ENCODE measurements around the gene TMEM203.

DNA sequence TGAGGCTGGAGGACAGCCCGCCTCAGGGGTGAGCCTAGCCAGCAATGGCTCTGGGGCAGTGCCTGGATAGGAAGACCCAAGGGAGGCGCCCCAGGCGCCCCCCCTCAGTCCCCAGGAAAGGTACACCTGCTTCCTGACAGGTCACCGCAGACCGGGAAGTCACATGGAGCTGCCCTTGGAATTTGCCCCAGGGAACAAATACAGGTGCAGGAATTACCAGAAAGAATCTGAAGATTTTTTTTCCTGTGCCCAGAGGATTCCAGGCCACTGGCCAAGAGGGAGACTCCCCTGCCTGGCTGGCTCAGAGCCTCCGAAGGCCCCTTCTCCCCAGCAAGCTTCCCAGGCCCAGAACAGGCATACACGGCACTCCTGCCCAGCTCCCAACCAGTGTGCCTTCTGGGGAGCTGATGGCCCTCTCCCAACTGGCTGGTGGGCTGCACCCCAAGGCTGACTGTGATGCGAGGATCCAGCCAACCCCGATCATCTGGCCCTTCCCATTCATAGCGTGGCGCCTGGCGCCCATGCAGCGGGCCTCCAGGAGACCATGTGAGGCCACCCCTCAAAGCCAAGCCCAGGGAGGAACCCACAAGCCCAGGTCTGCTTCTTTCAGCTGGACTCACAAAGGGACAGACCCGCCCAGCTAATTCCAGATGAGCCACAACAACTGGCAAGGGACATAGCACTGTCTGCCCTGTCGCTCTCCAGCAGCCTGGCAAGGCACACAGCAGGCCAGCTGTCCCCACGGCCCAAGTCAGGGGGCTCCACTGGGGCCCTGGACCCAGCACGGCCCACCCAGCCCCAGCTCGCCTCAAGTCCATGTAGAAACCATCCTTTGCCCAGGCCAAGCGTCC is 7.2 kb downstream of the TMEM203 start:
- TF ChIP-seq POLR2A (IDR thresholded peaks at IDR 0.05; ENCODE audit: extremely low read depth, insufficient read length), result no peak
- TF ChIP-seq, protein P1, sequence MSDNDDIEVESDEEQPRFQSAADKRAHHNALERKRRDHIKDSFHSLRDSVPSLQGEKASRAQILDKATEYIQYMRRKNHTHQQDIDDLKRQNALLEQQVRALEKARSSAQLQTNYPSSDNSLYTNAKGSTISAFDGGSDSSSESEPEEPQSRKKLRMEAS (IDR thresholded peaks at IDR 0.05; ENCODE audit: low read depth, low read length), result no peak
- TF ChIP-seq, protein P2, sequence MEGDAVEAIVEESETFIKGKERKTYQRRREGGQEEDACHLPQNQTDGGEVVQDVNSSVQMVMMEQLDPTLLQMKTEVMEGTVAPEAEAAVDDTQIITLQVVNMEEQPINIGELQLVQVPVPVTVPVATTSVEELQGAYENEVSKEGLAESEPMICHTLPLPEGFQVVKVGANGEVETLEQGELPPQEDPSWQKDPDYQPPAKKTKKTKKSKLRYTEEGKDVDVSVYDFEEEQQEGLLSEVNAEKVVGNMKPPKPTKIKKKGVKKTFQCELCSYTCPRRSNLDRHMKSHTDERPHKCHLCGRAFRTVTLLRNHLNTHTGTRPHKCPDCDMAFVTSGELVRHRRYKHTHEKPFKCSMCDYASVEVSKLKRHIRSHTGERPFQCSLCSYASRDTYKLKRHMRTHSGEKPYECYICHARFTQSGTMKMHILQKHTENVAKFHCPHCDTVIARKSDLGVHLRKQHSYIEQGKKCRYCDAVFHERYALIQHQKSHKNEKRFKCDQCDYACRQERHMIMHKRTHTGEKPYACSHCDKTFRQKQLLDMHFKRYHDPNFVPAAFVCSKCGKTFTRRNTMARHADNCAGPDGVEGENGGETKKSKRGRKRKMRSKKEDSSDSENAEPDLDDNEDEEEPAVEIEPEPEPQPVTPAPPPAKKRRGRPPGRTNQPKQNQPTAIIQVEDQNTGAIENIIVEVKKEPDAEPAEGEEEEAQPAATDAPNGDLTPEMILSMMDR (IDR thresholded peaks at IDR 0.05; ENCODE audit: low read depth, low read length), result no peak
